Measurements from ENCODE around the gene ERICH3. TPM values are rescaled to one million over a fixed set of nuclear protein-coding genes. Genes with fewer than 3 reads are reported as not detected.

The ERICH3 gene
- total RNA-seq, 1 donor from 2014 or later: not detected

- TF ChIP-seq CTCF (IDR thresholded peaks at IDR 0.05; ENCODE audit: insufficient read depth, low read length, poor library complexity, severe bottlenecking): no peak
- Histone ChIP-seq H3K27me3 (ENCODE audit: control insufficient read depth, insufficient read depth, low read length) (no peaks in the 10 kb centered on the region), H3K4me3 (ENCODE audit: low read depth, low read length) (no peak overlapping the region), H3K36me3 (ENCODE audit: control insufficient read depth, insufficient read depth, low read length) (no peaks in the 10 kb centered on the region)
- no peak for DNase-seq (ENCODE audit: low read depth)
Measured at GRCh38 chr1:74593887-74594866, 79.4 kb downstream of the ERICH3 start.

GRCh38 chr1:74592580-74593355 lies 80.8 kb downstream of the ERICH3 start:
- no peaks in the 10 kb centered on the region for H3K27me3 ChIP-seq (ENCODE audit: control insufficient read depth, insufficient read depth, low read length)
- H3K36me3 ChIP-seq (ENCODE audit: control insufficient read depth, insufficient read depth, low read length): no peaks in the 10 kb centered on the region
- TF ChIP-seq CTCF (IDR thresholded peaks at IDR 0.05; ENCODE audit: insufficient read depth, low read length, poor library complexity, severe bottlenecking): no peak
- H3K4me3 ChIP-seq (ENCODE audit: low read depth, low read length): no peak overlapping the region
- DNase-seq (ENCODE audit: low read depth): no peak

- H3K27me3 ChIP-seq (ENCODE audit: control insufficient read depth, insufficient read depth, low read length): no peaks in the 10 kb centered on the region
- H3K36me3 ChIP-seq (ENCODE audit: control insufficient read depth, insufficient read depth, low read length): no peaks in the 10 kb centered on the region
- TF ChIP-seq CTCF (IDR thresholded peaks at IDR 0.05; ENCODE audit: insufficient read depth, low read length, poor library complexity, severe bottlenecking): no peak
- no peak for DNase-seq (ENCODE audit: low read depth)
- H3K4me3 ChIP-seq (ENCODE audit: low read depth, low read length): no peak overlapping the region
Measured at GRCh38 chr1:74591949-74592348, 81.6 kb downstream of the ERICH3 start.

GRCh38 chr1:74590288-74590687 lies 83.3 kb downstream of the ERICH3 start:
- TF ChIP-seq CTCF (IDR thresholded peaks at IDR 0.05; ENCODE audit: insufficient read depth, low read length, poor library complexity, severe bottlenecking): no peak
- no peak for DNase-seq (ENCODE audit: low read depth)
- no peaks in the 10 kb centered on the region for H3K27me3 ChIP-seq (ENCODE audit: control insufficient read depth, insufficient read depth, low read length)
- H3K36me3 ChIP-seq (ENCODE audit: control insufficient read depth, insufficient read depth, low read length): no peaks in the 10 kb centered on the region
- H3K4me3 ChIP-seq (ENCODE audit: low read depth, low read length): no peak overlapping the region

- no peak overlapping the region for H3K4me3 ChIP-seq (ENCODE audit: low read depth, low read length)
- DNase-seq (ENCODE audit: low read depth): no peak
- no peaks in the 10 kb centered on the region for H3K27me3 ChIP-seq (ENCODE audit: control insufficient read depth, insufficient read depth, low read length)
- no peaks in the 10 kb centered on the region for H3K36me3 ChIP-seq (ENCODE audit: control insufficient read depth, insufficient read depth, low read length)
- TF ChIP-seq CTCF (IDR thresholded peaks at IDR 0.05; ENCODE audit: insufficient read depth, low read length, poor library complexity, severe bottlenecking): no peak
Measured at GRCh38 chr1:74587888-74588287, 85.7 kb downstream of the ERICH3 start.
